DND-41 (cell line): ENCODE measurements around the gene ACSL3.

Source experiments
- ATAC-seq: fragments of 200-7000 bp; cut with Tn5 transposase; 3 replicates; pipeline ENCODE4 v1.9.1; 2021; ENCODE audit warnings: low read depth; ENCODE audit not compliant: insufficient read depth
- DNase-seq: peaks from one replicate; pipeline ENCODE4 v3.0.0-alpha.2; 2020
- H2AFZ ChIP-seq: 2 replicates; pipeline ENCODE4 v1.6.0; 2012; ENCODE audit warnings: low read depth, low read length
- H3K27ac ChIP-seq: 2 replicates; pipeline ENCODE4 v1.5.1; 2012; ENCODE audit warnings: low read length, inconsistent platforms
- H3K27me3 ChIP-seq: fragments of 200-600 bp; sonication (generic); 2 replicates; pipeline ENCODE4 v1.6.0; 2012; ENCODE audit warnings: low read length, mild to moderate bottlenecking, inconsistent platforms; ENCODE audit not compliant: insufficient read depth, poor library complexity
- H3K36me3 ChIP-seq: 2 replicates; pipeline ENCODE4 v1.5.1; 2012; ENCODE audit warnings: low read length, inconsistent platforms; ENCODE audit not compliant: insufficient read depth
- H3K4me1 ChIP-seq: 2 replicates; pipeline ENCODE4 v1.5.1; 2012; ENCODE audit warnings: mild to moderate bottlenecking, low read length; ENCODE audit not compliant: insufficient read depth
- H3K4me2 ChIP-seq: 2 replicates; pipeline ENCODE4 v1.6.0; 2012; ENCODE audit warnings: mild to moderate bottlenecking, moderate library complexity, low read length, inconsistent platforms; ENCODE audit not compliant: insufficient read depth
- H3K4me3 ChIP-seq, 2 experiments: fragments of 200-600 bp in 1 of 2; shearing (Covaris generic) in 1 of 2; 2 replicates each; pipeline ENCODE4 v1.5.1; 2012 to 2016; ENCODE audit warnings: inconsistent platforms in 2 of 2, low read length in 2 of 2, mild to moderate bottlenecking in 2 of 2, low read depth in 1 of 2, moderate library complexity in 1 of 2
- H3K79me2 ChIP-seq: 2 replicates; pipeline ENCODE4 v1.6.0; 2012; ENCODE audit warnings: low read length, inconsistent platforms; ENCODE audit not compliant: insufficient read depth
- H3K9ac ChIP-seq: 2 replicates; pipeline ENCODE4 v1.6.0; 2012; ENCODE audit warnings: low read depth, mild to moderate bottlenecking, inconsistent platforms, low read length, moderate library complexity
- H3K9me3 ChIP-seq: 2 replicates; pipeline ENCODE4 v1.5.1; 2012; ENCODE audit warnings: low read length, moderate library complexity, mild to moderate bottlenecking, inconsistent platforms; ENCODE audit not compliant: insufficient read depth, severe bottlenecking
- H4K20me1 ChIP-seq: 2 replicates; pipeline ENCODE4 v1.6.0; 2012; ENCODE audit warnings: low read length; ENCODE audit not compliant: insufficient read depth
- CTCF ChIP-seq: IDR thresholded peaks from 2 replicates; pipeline ENCODE4 v1.5.1; 2012; ENCODE audit warnings: borderline replicate concordance, low read length, moderate library complexity, mild to moderate bottlenecking; ENCODE audit not compliant: poor library complexity, severe bottlenecking; ENCODE audit errors: extremely low read depth
- EZH2 ChIP-seq: IDR thresholded peaks from 3 replicates; pipeline ENCODE4 v1.6.1; 2012; ENCODE audit warnings: borderline replicate concordance, low read depth, mild to moderate bottlenecking, moderate library complexity, low read length, inconsistent platforms; ENCODE audit not compliant: severe bottlenecking

Gene ACSL3

GRCh38 chr2:222848862-222849261 is 12.0 kb upstream of the ACSL3 start:
- ATAC-seq (no peak), DNase-seq (no peak)
- Histone ChIP-seq H3K9me3 (no peaks in the 10 kb centered on the region), H3K27ac (no peak overlapping the region), H3K9ac (no peak overlapping the region), H3K27me3 (no peaks in the 10 kb centered on the region), H3K36me3 (no peaks in the 10 kb centered on the region), H3K79me2 (no peaks in the 10 kb centered on the region), H3K4me3 (no peak overlapping the region), H2AFZ (no peak overlapping the region), H4K20me1 (no peaks in the 10 kb centered on the region), H3K4me2 (no peak overlapping the region), H3K4me1 (no peaks in the 10 kb centered on the region)
- TF ChIP-seq CTCF (no peak), EZH2 (no peak)

DNA sequence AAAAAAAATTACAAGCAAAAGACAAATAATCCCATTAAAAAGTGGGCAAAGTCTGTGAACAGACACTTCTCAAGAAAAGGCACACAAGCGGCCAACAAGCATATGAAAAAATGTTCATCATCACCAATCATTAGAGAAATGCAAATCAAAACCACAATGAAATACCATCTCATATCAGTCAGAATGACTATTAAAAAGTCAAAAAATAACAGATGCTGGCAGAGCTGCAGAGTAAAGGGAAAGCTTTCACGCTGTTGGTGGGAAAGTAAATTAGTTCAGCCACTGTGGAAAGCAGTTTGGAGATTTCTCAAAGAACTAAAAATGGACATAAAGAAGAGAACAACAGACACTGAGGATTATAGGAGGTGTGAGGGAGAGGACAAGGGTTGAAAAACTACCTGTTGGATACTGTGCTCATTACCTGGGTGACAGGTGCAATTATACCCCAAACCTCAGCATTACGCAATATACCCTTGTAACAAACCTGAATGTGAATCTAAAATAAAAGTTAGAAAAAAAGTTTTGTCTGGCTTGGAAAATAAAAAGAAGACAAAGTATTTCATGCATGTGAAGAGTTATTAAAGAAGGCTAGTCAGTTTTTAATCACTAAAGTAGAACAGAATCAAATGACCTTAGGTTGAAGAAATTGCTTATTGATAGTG is 8.7 kb upstream of the ACSL3 start:
- DNase-seq, result no peak
- no peak overlapping the region for H3K9ac ChIP-seq
- no peaks in the 10 kb centered on the region for H4K20me1 ChIP-seq
- no peak overlapping the region for H3K4me3 ChIP-seq
- no peaks in the 10 kb centered on the region for H3K4me1 ChIP-seq
- no peak for TF ChIP-seq EZH2
- TF ChIP-seq CTCF, result no peak
- no peaks in the 10 kb centered on the region for H3K79me2 ChIP-seq
- H3K36me3 ChIP-seq, result no peaks in the 10 kb centered on the region
- no peaks in the 10 kb centered on the region for H3K9me3 ChIP-seq
- no peak overlapping the region for H3K27ac ChIP-seq
- ATAC-seq, result no peak
- H2AFZ ChIP-seq, result no peak overlapping the region
- H3K4me2 ChIP-seq, result no peak overlapping the region
- no peaks in the 10 kb centered on the region for H3K27me3 ChIP-seq

DNA sequence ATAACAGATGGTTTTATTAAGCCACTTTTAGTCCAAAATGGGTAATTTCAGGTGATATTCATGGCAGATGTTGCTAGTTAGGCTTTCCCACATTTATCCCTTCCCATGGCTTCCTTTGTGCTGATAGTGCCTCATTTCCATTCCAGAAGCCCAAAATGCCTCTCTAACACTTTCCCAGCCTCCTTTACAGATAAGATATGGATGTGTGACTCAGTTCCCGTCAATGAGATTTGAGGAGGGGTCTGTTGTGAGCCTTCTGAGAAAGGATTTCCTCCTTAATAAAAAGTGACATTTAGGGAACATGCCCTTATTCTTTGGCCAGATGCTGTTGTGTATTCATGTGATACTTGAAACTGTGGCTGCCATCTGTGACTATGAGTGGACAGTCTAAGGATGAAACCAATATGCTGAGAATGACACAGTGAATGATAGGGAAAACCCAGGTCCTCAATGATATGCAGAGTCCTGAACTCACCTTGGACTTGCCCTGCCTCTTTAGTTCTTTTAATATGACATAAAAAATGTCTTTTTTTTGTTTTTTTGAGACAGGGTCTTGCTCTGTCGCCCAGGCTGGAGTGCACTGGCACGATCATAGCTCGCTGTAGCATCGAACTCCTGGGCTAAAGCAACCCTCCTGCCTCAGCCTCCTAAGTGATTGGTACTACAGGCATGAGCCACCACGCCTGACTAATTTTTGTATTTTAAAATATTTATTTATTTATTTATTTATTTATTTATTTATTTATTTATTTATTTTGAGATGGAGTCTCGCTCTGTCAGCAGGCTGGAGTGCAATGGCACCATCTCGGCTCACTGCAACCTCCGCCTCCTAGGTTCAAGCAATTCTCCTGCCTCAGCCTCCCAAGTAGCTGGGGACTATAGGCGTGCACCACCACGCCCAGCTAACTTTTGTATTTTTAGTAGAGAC is 5.8 kb upstream of the ACSL3 start:
- ATAC-seq, result no peak

More for the DNA sequence above, 5.8 kb upstream of the ACSL3 start:
- no peak for TF ChIP-seq EZH2
- TF ChIP-seq CTCF, result no peak
- Histone ChIP-seq H4K20me1 (no peaks in the 10 kb centered on the region), H3K36me3 (no peaks in the 10 kb centered on the region), H3K79me2 (no peaks in the 10 kb centered on the region), H3K9me3 (no peaks in the 10 kb centered on the region), H2AFZ (no peak overlapping the region; the same call in 1 of the 2 replicates), H3K27me3 (no peaks in the 10 kb centered on the region), H3K27ac (no peak overlapping the region), H3K9ac (no peak overlapping the region), H3K4me3 (no peak overlapping the region), H3K4me2 (no peak overlapping the region), H3K4me1 (peaks cover 4% of the 10 kb centered on the region)
- DNase-seq, result no peak
